ENCODE measurements around the gene SIGLEC6. TPM values are rescaled to one million over a fixed set of nuclear protein-coding genes. Genes with fewer than 3 reads are reported as not detected.

The SIGLEC6 gene
- total RNA-seq, 4 donors from 2014 or later, result 0.18 to 0.46 TPM; not detected in 2

GRCh38 chr19:51521357-51521756 is 10.1 kb downstream of the SIGLEC6 start:
- peaks cover 0 to 3% (median 0%) of the 10 kb centered on the region in 3 donors for H3K9me3 ChIP-seq
- no peaks in the 10 kb centered on the region for H3K4me1 ChIP-seq
- no peak overlapping the region for H3K4me3 ChIP-seq
- ATAC-seq (no peak), DNase-seq (no peak)
- intact Hi-C loops (cut with DNase I; ENCODE audit: low total_unique reads) (no loop called here), in situ Hi-C loops (cut with MboI; ENCODE audit: low sequenced_read_pairs in 4 of 4) (no loop called here)
- no peak overlapping the region for H3K27ac ChIP-seq
- no peaks in the 10 kb centered on the region for H3K36me3 ChIP-seq
- no peaks in the 10 kb centered on the region for H3K27me3 ChIP-seq
- TF ChIP-seq POLR2A (IDR thresholded peaks at IDR 0.05) (no peak), CTCF (IDR thresholded peaks at IDR 0.05 in 4 of 5, conservative IDR thresholded peaks at IDR 0.05 in 1 of 5) (no peak)

DNA sequence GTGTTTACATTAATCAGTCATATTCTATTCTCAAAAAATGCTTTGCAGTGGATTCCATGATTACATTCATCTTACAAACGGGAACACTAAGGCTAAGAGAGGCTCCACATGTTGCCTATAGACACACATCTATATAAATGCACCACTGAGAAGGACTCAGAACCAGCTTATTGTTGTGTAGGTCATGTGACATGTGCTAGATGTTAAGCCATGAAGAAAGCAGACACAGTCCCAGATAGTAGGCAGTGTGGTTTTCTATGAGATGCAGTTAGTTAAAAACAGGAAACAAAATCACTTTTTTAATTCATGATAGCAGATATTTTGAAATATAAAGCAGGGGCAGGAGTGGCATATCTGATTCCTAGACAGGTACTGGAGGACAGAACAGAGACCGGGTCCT is 10.7 kb downstream of the SIGLEC6 start:
- DNase-seq, result no peak
- peaks cover 0 to 3% (median 0%) of the 10 kb centered on the region in 3 donors for H3K9me3 ChIP-seq
- H3K27ac ChIP-seq, result no peak overlapping the region
- TF ChIP-seq CTCF (IDR thresholded peaks at IDR 0.05 in 4 of 5, conservative IDR thresholded peaks at IDR 0.05 in 1 of 5) (no peak), POLR2A (IDR thresholded peaks at IDR 0.05) (no peak)
- in situ Hi-C loops (cut with MboI; ENCODE audit: low sequenced_read_pairs in 4 of 4) (no loop called here), intact Hi-C loops (cut with DNase I; ENCODE audit: low total_unique reads) (no loop called here)
- no peaks in the 10 kb centered on the region for H3K27me3 ChIP-seq
- H3K4me1 ChIP-seq, result no peaks in the 10 kb centered on the region
- H3K36me3 ChIP-seq, result no peaks in the 10 kb centered on the region
- no peak for ATAC-seq
- no peak overlapping the region for H3K4me3 ChIP-seq

DNA sequence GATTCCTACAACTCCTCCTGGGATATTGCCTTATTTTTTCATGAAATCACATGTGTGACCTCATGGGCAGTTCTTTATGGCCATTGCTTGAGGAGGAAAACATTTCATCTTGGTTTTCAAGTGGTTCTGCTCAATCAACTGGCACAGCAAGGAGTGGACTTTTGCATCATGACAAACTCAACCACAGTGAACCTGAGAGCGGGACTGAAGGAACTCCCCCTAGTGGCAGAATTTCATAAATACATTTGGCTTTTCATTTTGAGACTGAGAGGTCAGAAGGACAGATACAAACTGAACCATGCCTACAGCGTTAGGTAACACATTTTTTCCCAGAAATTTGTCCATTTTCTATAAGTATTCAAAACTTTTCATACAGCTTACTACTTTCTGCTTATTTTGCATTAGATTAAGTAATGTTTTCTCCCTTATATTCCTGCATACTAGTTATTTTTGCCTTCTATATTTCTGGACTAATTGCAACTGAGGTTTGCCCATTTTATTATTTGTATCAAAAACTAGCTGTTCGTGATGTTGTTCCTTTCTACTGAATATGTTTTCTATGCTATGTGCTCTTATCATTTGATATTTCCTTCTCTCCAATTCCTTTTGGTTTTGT is 16.5 kb downstream of the SIGLEC6 start:
- no peak overlapping the region for H3K27ac ChIP-seq
- intact Hi-C loops (cut with DNase I; ENCODE audit: low total_unique reads), result no loop called here

DNA sequence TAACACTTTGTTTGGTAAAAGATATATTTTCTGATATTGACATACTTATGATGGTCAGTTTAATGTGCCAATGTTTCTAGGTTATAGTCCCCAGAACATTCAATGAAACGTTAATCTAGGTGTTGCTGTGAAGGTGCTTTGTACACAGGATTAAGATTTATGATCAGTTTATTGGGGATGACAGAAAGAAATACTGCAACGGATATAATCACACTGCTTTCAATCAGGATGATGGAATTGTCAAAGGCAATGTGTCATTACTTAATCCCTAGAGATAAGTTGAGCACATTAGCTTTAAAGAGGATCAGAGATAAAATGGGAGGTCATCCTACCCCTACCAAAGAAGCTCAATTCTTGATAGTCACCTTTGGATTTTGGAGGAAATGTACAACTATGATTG is 17.5 kb downstream of the SIGLEC6 start:
- in situ Hi-C loops (cut with MboI; ENCODE audit: low sequenced_read_pairs in 4 of 4) (no loop called here), intact Hi-C loops (cut with DNase I; ENCODE audit: low total_unique reads) (no loop called here)
- H3K4me1 ChIP-seq, result no peaks in the 10 kb centered on the region
- ATAC-seq (no peak), DNase-seq (no peak)
- H3K9me3 ChIP-seq, result peaks cover 0 to 3% (median 0%) of the 10 kb centered on the region in 3 donors
- H3K27me3 ChIP-seq, result no peaks in the 10 kb centered on the region
- no peak overlapping the region for H3K27ac ChIP-seq
- no peaks in the 10 kb centered on the region for H3K36me3 ChIP-seq
- TF ChIP-seq CTCF (IDR thresholded peaks at IDR 0.05 in 4 of 5, conservative IDR thresholded peaks at IDR 0.05 in 1 of 5), result no peak
- TF ChIP-seq POLR2A (IDR thresholded peaks at IDR 0.05), result no peak
- H3K4me3 ChIP-seq, result no peak overlapping the region

More for the DNA sequence above, 16.5 kb downstream of the SIGLEC6 start:
- TF ChIP-seq POLR2A (IDR thresholded peaks at IDR 0.05) (no peak), CTCF (IDR thresholded peaks at IDR 0.05 in 4 of 5, conservative IDR thresholded peaks at IDR 0.05 in 1 of 5) (peak in 3 of 5 experiments; percentile 24 to 52 (median 40))
- Histone ChIP-seq H3K4me3 (no peak overlapping the region), H3K36me3 (no peaks in the 10 kb centered on the region), H3K4me1 (no peaks in the 10 kb centered on the region), H3K27me3 (no peaks in the 10 kb centered on the region), H3K9me3 (peaks cover 0 to 3% (median 0%) of the 10 kb centered on the region in 3 donors)
- in situ Hi-C loops (cut with MboI; ENCODE audit: low sequenced_read_pairs in 4 of 4), result no loop called here
- no peak for DNase-seq
- ATAC-seq, result no peak

GRCh38 chr19:51511353-51511752 is 20.1 kb downstream of the SIGLEC6 start:
- intact Hi-C loops (cut with DNase I; ENCODE audit: low total_unique reads), result no loop called here
- no peak for ATAC-seq

More at GRCh38 chr19:51511353-51511752, 20.1 kb downstream of the SIGLEC6 start:
- no peak for DNase-seq
- H3K9me3 ChIP-seq, result no peaks in the 10 kb centered on the region
- in situ Hi-C loops (cut with MboI; ENCODE audit: low sequenced_read_pairs in 4 of 4), result no loop called here
- no peak overlapping the region for H3K4me3 ChIP-seq
- no peak overlapping the region for H3K27ac ChIP-seq
- no peaks in the 10 kb centered on the region for H3K4me1 ChIP-seq
- no peak for TF ChIP-seq POLR2A (IDR thresholded peaks at IDR 0.05)
- no peak for TF ChIP-seq CTCF (IDR thresholded peaks at IDR 0.05 in 4 of 5, conservative IDR thresholded peaks at IDR 0.05 in 1 of 5)
- no peaks in the 10 kb centered on the region for H3K27me3 ChIP-seq
- no peaks in the 10 kb centered on the region for H3K36me3 ChIP-seq
